SU-DHL-6 (cell line): ENCODE data around the gene PTPN12.

Source experiments
- H2AFZ ChIP-seq: fragments of 200-600 bp; sonication (generic); 2 replicates; pipeline ENCODE4 v1.6.1; 2014; ENCODE audit warnings: low read depth, mild to moderate bottlenecking, moderate library complexity, mixed read lengths, antibody characterized with exemption, low read length; ENCODE audit not compliant: severe bottlenecking
- H3F3A ChIP-seq: fragments of 200-600 bp; shearing (Covaris generic); 2 replicates; pipeline ENCODE4 v1.6.0; 2016; ENCODE audit warnings: antibody characterized with exemption, mild to moderate bottlenecking; ENCODE audit not compliant: insufficient read depth
- H3K27ac ChIP-seq: fragments of 200-600 bp; sonication (generic); 2 replicates; pipeline ENCODE4 v1.5.1; 2016; ENCODE audit warnings: low read depth, mild to moderate bottlenecking, low read length, moderate library complexity, mixed read lengths
- H3K27me3 ChIP-seq: fragments of 200-600 bp; sonication (generic), shearing (Covaris generic); 2 replicates; pipeline ENCODE4 v1.6.0; 2014; ENCODE audit warnings: mild to moderate bottlenecking, low read length
- H3K36me3 ChIP-seq: fragments of 200-600 bp; sonication (generic); 2 replicates; pipeline ENCODE4 v1.6.1; 2014; ENCODE audit warnings: mild to moderate bottlenecking, low read length, mixed read lengths
- H3K4me2 ChIP-seq: fragments of 300-600, 200-600 bp; shearing (Covaris generic), sonication (generic); 2 replicates; pipeline ENCODE4 v1.6.0; 2014; ENCODE audit warnings: low read length, low read depth, mild to moderate bottlenecking; ENCODE audit not compliant: poor library complexity, severe bottlenecking
- H3K4me3 ChIP-seq: fragments of 200-600 bp; sonication (generic); 2 replicates; pipeline ENCODE4 v1.5.1; 2014; ENCODE audit warnings: antibody characterized with exemption, low read length, mild to moderate bottlenecking, mixed read lengths; ENCODE audit not compliant: insufficient read depth, poor library complexity, severe bottlenecking
- H3K79me2 ChIP-seq: fragments of 200-600 bp; sonication (generic); 2 replicates; pipeline ENCODE4 v1.6.1; 2014; ENCODE audit warnings: mild to moderate bottlenecking, low read length, moderate library complexity; ENCODE audit not compliant: insufficient read depth
- H3K9ac ChIP-seq: fragments of 200-600 bp; sonication (generic); 2 replicates; pipeline ENCODE4 v1.7.0; 2014; ENCODE audit warnings: mild to moderate bottlenecking, low read length
- H3K9me2 ChIP-seq: fragments of 200-600 bp; sonication (generic); replicated peaks from 2 replicates; pipeline ENCODE4 v1.6.1; 2014; ENCODE audit warnings: low read length; ENCODE audit not compliant: insufficient read depth
- H3K9me3 ChIP-seq: fragments of 200-600 bp; sonication (generic); 2 replicates; pipeline ENCODE4 v1.6.1; 2014; ENCODE audit warnings: low read length, mixed read lengths; ENCODE audit not compliant: insufficient read depth
- H4K20me1 ChIP-seq: fragments of 200-600 bp; sonication (generic); 2 replicates; pipeline ENCODE4 v1.6.1; 2014; ENCODE audit warnings: low read depth, mild to moderate bottlenecking, antibody characterized with exemption, low read length, moderate library complexity, mixed read lengths
- CTCF ChIP-seq: fragments of 200-600 bp; sonication (generic); IDR thresholded peaks from one replicate; pipeline ENCODE4 v1.5.1; 2017; ENCODE audit warnings: antibody characterized with exemption, mild to moderate bottlenecking, low read length, moderate library complexity; ENCODE audit not compliant: insufficient read depth, poor library complexity, severe bottlenecking
- EZH2phosphoT487 ChIP-seq: fragments of 200-600 bp; sonication (generic), shearing (Covaris generic); conservative IDR thresholded peaks from 2 replicates; pipeline ENCODE4 v1.6.1; 2018; ENCODE audit warnings: mild to moderate bottlenecking, antibody characterized with exemption, low read length, moderate library complexity, mixed read lengths

Gene PTPN12

GRCh38 chr7:77542895-77543294 is 5.8 kb downstream of the PTPN12 start:
- no peaks in the 10 kb centered on the region for H3K79me2 ChIP-seq
- peaks cover 4% of the 10 kb centered on the region for H3F3A ChIP-seq

GRCh38 chr7:77543910-77544309 is 6.8 kb downstream of the PTPN12 start:
- peaks cover 7% of the 10 kb centered on the region; the same call in 1 of the 2 replicates for H4K20me1 ChIP-seq
- no peaks in the 10 kb centered on the region for H3K27me3 ChIP-seq
- H2AFZ ChIP-seq, result no peak overlapping the region
- H3K9ac ChIP-seq, result no peak overlapping the region
- H3K27ac ChIP-seq, result no peak overlapping the region
- H3K9me3 ChIP-seq, result no peaks in the 10 kb centered on the region
- H3K4me2 ChIP-seq, result no peak overlapping the region
- H3F3A ChIP-seq, result peaks cover 2% of the 10 kb centered on the region
- no peak overlapping the region for H3K4me3 ChIP-seq
- no peaks in the 10 kb centered on the region for H3K9me2 ChIP-seq
- no peak for TF ChIP-seq CTCF
- no peak for TF ChIP-seq EZH2phosphoT487
- H3K36me3 ChIP-seq, result no peaks in the 10 kb centered on the region
- H3K79me2 ChIP-seq, result no peaks in the 10 kb centered on the region

More at GRCh38 chr7:77542895-77543294, 5.8 kb downstream of the PTPN12 start:
- Histone ChIP-seq H4K20me1 (peaks cover 7% of the 10 kb centered on the region; the same call in 1 of the 2 replicates), H3K27me3 (no peaks in the 10 kb centered on the region), H3K9ac (no peak overlapping the region), H3K4me2 (no peak overlapping the region), H3K9me2 (no peaks in the 10 kb centered on the region), H2AFZ (no peak overlapping the region), H3K4me3 (no peak overlapping the region), H3K36me3 (no peaks in the 10 kb centered on the region), H3K9me3 (no peaks in the 10 kb centered on the region), H3K27ac (no peak overlapping the region)
- no peak for TF ChIP-seq EZH2phosphoT487
- no peak for TF ChIP-seq CTCF

GRCh38 chr7:77544518-77544917 is 7.4 kb downstream of the PTPN12 start:
- no peaks in the 10 kb centered on the region for H3K9me2 ChIP-seq
- H3K79me2 ChIP-seq, result no peaks in the 10 kb centered on the region
- peaks cover 7% of the 10 kb centered on the region; the same call in 1 of the 2 replicates for H4K20me1 ChIP-seq
- no peak overlapping the region for H3K4me2 ChIP-seq
- no peaks in the 10 kb centered on the region for H3K27me3 ChIP-seq
- H3K27ac ChIP-seq, result no peak overlapping the region
- no peak overlapping the region for H3K4me3 ChIP-seq
- no peak overlapping the region for H3K9ac ChIP-seq
- H3F3A ChIP-seq, result no peaks in the 10 kb centered on the region
- H3K36me3 ChIP-seq, result no peaks in the 10 kb centered on the region
- no peaks in the 10 kb centered on the region for H3K9me3 ChIP-seq
- TF ChIP-seq EZH2phosphoT487 (no peak), CTCF (no peak)
- H2AFZ ChIP-seq, result no peak overlapping the region
